ENCODE data around the gene TAP2. TPM values are rescaled to one million over a fixed set of nuclear protein-coding genes. Genes with fewer than 3 reads are reported as not detected.

TAP2 gene
- total and polyA plus RNA-seq, 7 donors: 7.6 to 18.5 (median 15.4) TPM

GRCh38 chr6:32843331-32843978, 4.9 kb upstream of the TAP2 start:
- peak overlapping the region; percentile 69 for H3K4me3 ChIP-seq
- DNase-seq (peak; percentile 27 to 70), ATAC-seq (no peak)
- H3K27ac ChIP-seq: peak overlapping the region; percentile 74
- H3K27me3 ChIP-seq (ENCODE audit: insufficient read depth in 3 of 3, low read length in 2 of 3): no peaks in the 10 kb centered on the region
- intact Hi-C loops (cut with DNase I): no loop called here
- no peaks in the 10 kb centered on the region for H3K9me3 ChIP-seq
- H3K4me1 ChIP-seq: peaks cover 4% of the 10 kb centered on the region
- 8 to 10% (median 10%) methylated on average over 24 to 28 of the region's 28 CpGs for WGBS, 3 donors
- no peak for TF ChIP-seq CTCF (IDR thresholded peaks at IDR 0.05)
- H3K36me3 ChIP-seq (ENCODE audit: insufficient read depth in 1 of 2, low read depth in 1 of 2): peaks cover 0 to 38% of the 10 kb centered on the region in 2 donors

- Histone ChIP-seq H3K27me3 (ENCODE audit: insufficient read depth in 3 of 3, low read length in 2 of 3) (no peaks in the 10 kb centered on the region), H3K27ac (no peak overlapping the region), H3K4me1 (peaks cover 6% of the 10 kb centered on the region), H3K36me3 (ENCODE audit: insufficient read depth in 1 of 2, low read depth in 1 of 2) (peaks cover 0 to 30% of the 10 kb centered on the region in 2 donors), H3K4me3 (peak overlapping the region; percentile 69), H3K9me3 (no peaks in the 10 kb centered on the region)
- WGBS, 3 donors: 81 to 87% (median 85%) methylated on average over 8 of the region's 8 CpGs
- no peak for ATAC-seq
- TF ChIP-seq CTCF (IDR thresholded peaks at IDR 0.05): no peak
- no peak for DNase-seq
- intact Hi-C loops (cut with DNase I): no loop called here
These were observed 4.2 kb upstream of the TAP2 start for GRCh38 chr6:32842690-32843089.

GRCh38 chr6:32842021-32842650, 3.6 kb upstream of the TAP2 start:
- DNase-seq: no peak
- Histone ChIP-seq H3K27ac (no peak overlapping the region), H3K27me3 (ENCODE audit: insufficient read depth in 3 of 3, low read length in 2 of 3) (no peaks in the 10 kb centered on the region), H3K36me3 (ENCODE audit: insufficient read depth in 1 of 2, low read depth in 1 of 2) (peaks cover 0 to 24% of the 10 kb centered on the region in 2 donors), H3K4me3 (no peak overlapping the region), H3K9me3 (no peaks in the 10 kb centered on the region), H3K4me1 (peaks cover 12% of the 10 kb centered on the region)
- intact Hi-C loops (cut with DNase I): no loop called here
- ATAC-seq: no peak
- WGBS, 3 donors: 91 to 93% (median 93%) methylated on average over 6 of the region's 6 CpGs
- TF ChIP-seq CTCF (IDR thresholded peaks at IDR 0.05): no peak

DNA sequence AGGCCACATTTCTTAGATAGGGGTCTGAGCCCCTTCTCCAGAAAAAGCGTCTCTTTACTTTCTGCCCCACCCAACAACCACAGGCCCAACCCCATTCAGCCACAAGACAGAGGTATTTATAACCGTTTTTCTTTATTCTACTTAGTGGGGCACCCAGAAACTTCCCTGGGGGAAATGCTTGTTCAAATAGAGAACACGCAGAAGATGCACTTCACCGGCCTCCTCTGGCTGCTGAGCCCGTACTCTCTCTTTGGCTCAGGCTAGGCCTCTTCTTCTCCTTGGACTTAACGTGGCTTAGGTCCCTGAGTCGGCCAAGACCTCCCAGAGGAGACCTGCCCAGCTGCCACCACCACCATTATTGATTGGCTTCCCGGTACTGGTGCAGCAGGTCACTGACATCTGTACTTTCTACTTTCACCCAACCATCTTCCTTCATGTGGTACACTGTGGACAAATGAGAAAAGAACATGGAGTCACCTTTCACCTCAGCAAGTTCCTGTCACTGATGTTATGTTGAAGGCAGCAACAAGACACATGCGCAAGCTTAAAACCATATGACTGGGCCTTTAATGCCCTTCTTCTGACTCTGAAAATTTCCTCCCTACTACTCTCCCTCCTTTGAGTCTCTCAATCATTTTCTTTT, 2.2 kb upstream of the TAP2 start:
- no peak overlapping the region for H3K27ac ChIP-seq
- WGBS, 3 donors: 88 to 94% (median 91%) methylated on average over 9 of the region's 9 CpGs

More for the DNA sequence above, 2.2 kb upstream of the TAP2 start:
- H3K27me3 ChIP-seq (ENCODE audit: insufficient read depth in 3 of 3, low read length in 2 of 3): no peaks in the 10 kb centered on the region
- peaks cover 0 to 21% of the 10 kb centered on the region in 2 donors for H3K36me3 ChIP-seq (ENCODE audit: insufficient read depth in 1 of 2, low read depth in 1 of 2)
- intact Hi-C loops (cut with DNase I): no loop called here
- no peak for TF ChIP-seq CTCF (IDR thresholded peaks at IDR 0.05)
- peaks cover 16% of the 10 kb centered on the region for H3K4me1 ChIP-seq
- H3K4me3 ChIP-seq: no peak overlapping the region
- H3K9me3 ChIP-seq: no peaks in the 10 kb centered on the region
- DNase-seq (no peak), ATAC-seq (no peak)
